GM12891 (cell line): ENCODE results near the gene B3GNT2.

Source experiments
- POLR2AphosphoS5 ChIP-seq: IDR thresholded peaks from 2 replicates; pipeline ENCODE4 v1.6.1; 2011; ENCODE audit warnings: low read depth, low read length, control low read depth
- TAF1 ChIP-seq: IDR thresholded peaks from 2 replicates; pipeline ENCODE4 v1.6.1; 2011; ENCODE audit warnings: low read depth, low read length, control low read depth

- TF ChIP-seq POLR2AphosphoS5 (no peak), TAF1 (no peak)
These were observed 45.2 kb upstream of the B3GNT2 start for GRCh38 chr2:62150597-62151305.
